HepG2 (cell line): ENCODE results near the gene IGFALS. TPM values are rescaled to one million over a fixed set of nuclear protein-coding genes. Genes with fewer than 3 reads are reported as not detected.

Experiments
- ATAC-seq: fragments of 200-7000 bp; cut with Tn5 transposase; 3 replicates; pipeline ENCODE4 v1.9.1; 2020; ENCODE audit warnings: mild to moderate bottlenecking, moderate library complexity
- BruUV-seq: library from RNA; stranded (reverse); fragments of 400-500 nt; replicated peaks from 2 replicates; lab custom pipeline; 2021; lab: Mats Ljungman, UMichigan
- CTCF ChIA-PET: fragments of 300-600 bp; formaldehyde crosslinking; extraction: SDS; loops from one replicate; lab custom pipeline; 2021; ENCODE audit warnings: low total read pairs, inconsistent platforms, low intra/inter-chr PET ratio; lab: Yijun Ruan, JAX
- POLR2A ChIA-PET: fragments of 350-600 bp; sonication (Branson Sonifier 250); formaldehyde crosslinking; loops from one replicate; lab custom pipeline; 2020; ENCODE audit warnings: antibody characterized with exemption, inconsistent platforms; lab: Yijun Ruan, JAX
- DNase-seq: peaks from one replicate; pipeline ENCODE4 v3.0.0-alpha.2; 2015; ENCODE audit warnings: low spot score
- FAIRE-seq: peaks from 3 replicates; lab custom pipeline; 2011; peaks lifted over from hg19 to GRCh38; lab: Jason Lieb, UNC
- H2AFZ ChIP-seq: one replicate; pipeline ENCODE4 v1.6.1; 2011; ENCODE audit warnings: low read length, inconsistent platforms
- H3K27ac ChIP-seq: fragments of 300-600 bp; 3 replicates; pipeline ENCODE4 v1.8.0; 2011; ENCODE audit warnings: mixed run types, mild to moderate bottlenecking, mixed read lengths, low read length, inconsistent platforms; ENCODE audit not compliant: insufficient read depth; ENCODE audit errors: extremely low read length
- H3K27me3 ChIP-seq, 2 experiments: fragments of 200-600 bp in 1 of 2; 2 replicates in 1 of 2; 3 replicates in 1 of 2; pipeline versions ENCODE4 v1.6.0 to v1.8.0; 2011; ENCODE audit warnings: low read length in 2 of 2, mild to moderate bottlenecking in 2 of 2, moderate library complexity in 2 of 2, inconsistent platforms in 1 of 2; ENCODE audit not compliant: insufficient read depth in 2 of 2, control insufficient read depth in 1 of 2
- H3K36me3 ChIP-seq, 2 experiments: fragments of 200-600 bp in 1 of 2; replicated peaks in 1 of 2; 2 replicates in 1 of 2; 3 replicates in 1 of 2; pipeline versions ENCODE4 v1.5.1 to v1.8.0; 2011; ENCODE audit warnings: low read length in 2 of 2, inconsistent platforms in 1 of 2; ENCODE audit not compliant: insufficient read depth in 2 of 2, control insufficient read depth in 1 of 2
- H3K4me1 ChIP-seq: 2 replicates; pipeline ENCODE4 v1.5.1; 2012; ENCODE audit warnings: low read length, inconsistent platforms; ENCODE audit not compliant: insufficient read depth
- H3K4me2 ChIP-seq: 2 replicates; pipeline ENCODE4 v1.6.0; 2011; ENCODE audit warnings: low read depth, low read length, inconsistent platforms
- H3K4me3 ChIP-seq, 3 experiments: fragments of 200-600 bp in 1 of 3; sonication (generic), shearing (Covaris generic) in 1 of 3; replicated peaks in 1 of 3; 2 replicates each; pipeline ENCODE4 v1.5.1; 2011 to 2016; ENCODE audit warnings: low read length in 3 of 3, inconsistent platforms in 2 of 3, low read depth in 2 of 3, mild to moderate bottlenecking in 2 of 3, control low read depth in 1 of 3, mixed read lengths in 1 of 3; ENCODE audit not compliant: insufficient read depth in 1 of 3
- H3K79me2 ChIP-seq: one replicate; pipeline ENCODE4 v1.6.1; 2011; ENCODE audit warnings: low read length, inconsistent platforms; ENCODE audit not compliant: insufficient read depth
- H3K9ac ChIP-seq: 2 replicates; pipeline ENCODE4 v1.6.0; 2011; ENCODE audit warnings: mild to moderate bottlenecking, low read depth, low read length, inconsistent platforms; ENCODE audit not compliant: insufficient read depth
- H3K9me3 ChIP-seq: 2 replicates; pipeline ENCODE4 v1.5.1; 2012; ENCODE audit warnings: mild to moderate bottlenecking, low read length
- H4K20me1 ChIP-seq: 2 replicates; pipeline ENCODE4 v1.6.0; 2011; ENCODE audit warnings: inconsistent platforms, mild to moderate bottlenecking, low read length, moderate library complexity; ENCODE audit not compliant: insufficient read depth
- CEBPB ChIP-seq: IDR thresholded peaks from 2 replicates; pipeline ENCODE4 v1.6.1; 2011; ENCODE audit warnings: low read depth, low read length, improper control_type of control experiment, borderline replicate concordance
- GABPA ChIP-seq, 2 experiments: IDR thresholded peaks; 2 replicates each; pipeline ENCODE4 v1.6.1; 2011 to 2016; ENCODE audit warnings: low read depth in 2 of 2, low read length in 1 of 2, missing biosample characterization in 1 of 2, missing genetic modification characterization in 1 of 2
- HIVEP1 ChIP-seq: sonication (generic); formaldehyde crosslinking; IDR thresholded peaks from 2 replicates; pipeline ENCODE4 v1.4.0; 2020; ENCODE audit warnings: mild to moderate bottlenecking, missing genetic modification reagents
- KDM4B ChIP-seq: sonication (generic); formaldehyde crosslinking; IDR thresholded peaks from 2 replicates; pipeline ENCODE4 v1.4.0; 2020; ENCODE audit warnings: missing genetic modification reagents
- MTF1 ChIP-seq: sonication (generic); formaldehyde crosslinking; IDR thresholded peaks from 2 replicates; pipeline ENCODE4 v1.5.0; 2020; ENCODE audit warnings: missing genetic modification reagents
- NFE2L1 ChIP-seq: sonication (generic); formaldehyde crosslinking; IDR thresholded peaks from 2 replicates; pipeline ENCODE4 v1.4.0; 2020; ENCODE audit warnings: missing genetic modification reagents, mild to moderate bottlenecking, borderline replicate concordance
- SP4 ChIP-seq: sonication (generic); formaldehyde crosslinking; IDR thresholded peaks from 2 replicates; pipeline ENCODE4 v1.8.1; 2023; ENCODE audit warnings: mild to moderate bottlenecking, missing genetic modification reagents
- XRCC5 ChIP-seq: fragments of 200-400 bp; formaldehyde crosslinking; optimal IDR thresholded peaks from 2 replicates; pipeline ENCODE3; 2017; ENCODE audit warnings: mild to moderate bottlenecking, low read length
- ZNF17 ChIP-seq: sonication (generic); formaldehyde crosslinking; IDR thresholded peaks from 2 replicates; pipeline ENCODE4 v1.5.0; 2020; ENCODE audit warnings: mild to moderate bottlenecking, missing genetic modification reagents
- ZNF468 ChIP-seq: sonication (generic); formaldehyde crosslinking; IDR thresholded peaks from 2 replicates; pipeline ENCODE4 v1.8.0; 2022; ENCODE audit warnings: mild to moderate bottlenecking, moderate library complexity, missing genetic modification reagents
- ZNF558 ChIP-seq: sonication (generic); formaldehyde crosslinking; IDR thresholded peaks from 2 replicates; pipeline ENCODE4 v1.9.0; 2022; ENCODE audit warnings: mild to moderate bottlenecking, missing genetic modification reagents, borderline replicate concordance
- ZNF574 ChIP-seq: sonication (generic); formaldehyde crosslinking; IDR thresholded peaks from 2 replicates; pipeline ENCODE4 v1.4.0; 2020; ENCODE audit warnings: missing genetic modification reagents
- WGBS: methylation state at CpG from one replicate; pipeline ENCODE4 v1.1.6; 2017; ENCODE audit warnings: low lambda C conversion rate; 5-methylcytosine and 5-hydroxymethylcytosine counted together
- in situ Hi-C: cut with HindIII; loops from 2 replicates; pipeline ENCODE4 v1.10.0; 2017; ENCODE audit warnings: low pct_unique_long_range_greater_than_20kb; ENCODE audit not compliant: extremely low pct_ligation_motif_present
- intact Hi-C: fragments of 100-400 bp; cut with micrococcal nuclease; formaldehyde crosslinking; loops from one replicate; pipeline ENCODE4 v1.10.0; 2022; ENCODE audit not compliant: unreplicated experiment
- polyA plus RNA-seq, 8 experiments: library from polyadenylated mRNA; depleted of rRNA in 3 of 8; stranded (reverse) in 7 of 8; unstranded in 1 of 8; fragments of >200 nt; fragmentation: Illumina TruSeq in 4 of 8; extraction: Trizol in 4 of 8; gene quantifications; 2 replicates each; pipeline versions ENCODE4 v1.2.1 to v1.2.3, GENCODE V29; 2011 to 2016; ENCODE audit warnings: low read depth in 4 of 8, missing spikeins in 1 of 8, mixed read lengths in 1 of 8; ENCODE audit not compliant: insufficient read depth in 1 of 8
- total RNA-seq, 5 experiments: library from RNA; depleted of rRNA; stranded (reverse); fragments of >200 nt; fragmentation: Illumina TruSeq; extraction: Trizol; gene quantifications; 2 replicates each; pipeline ENCODE4 v1.2.3, GENCODE V29; 2016; ENCODE audit warnings: low read depth in 1 of 5
- TF ChIP-seq, protein P1 (sequence below): sonication (generic); formaldehyde crosslinking; IDR thresholded peaks from 2 replicates; pipeline ENCODE4 v1.5.0; 2020; ENCODE audit warnings: missing genetic modification reagents, mild to moderate bottlenecking, borderline replicate concordance
- TF ChIP-seq, protein P2 (sequence below): sonication (generic); formaldehyde crosslinking; IDR thresholded peaks from 2 replicates; pipeline ENCODE4 v1.5.1; 2020; ENCODE audit warnings: missing genetic modification reagents, mild to moderate bottlenecking, borderline replicate concordance

Gene IGFALS
- total and polyA plus RNA-seq, 2 of the 13 experiments (the other 11 are each of a cell fraction or from before 2014, with no cell fraction given), result 0.34 to 2.4 TPM

DNA sequence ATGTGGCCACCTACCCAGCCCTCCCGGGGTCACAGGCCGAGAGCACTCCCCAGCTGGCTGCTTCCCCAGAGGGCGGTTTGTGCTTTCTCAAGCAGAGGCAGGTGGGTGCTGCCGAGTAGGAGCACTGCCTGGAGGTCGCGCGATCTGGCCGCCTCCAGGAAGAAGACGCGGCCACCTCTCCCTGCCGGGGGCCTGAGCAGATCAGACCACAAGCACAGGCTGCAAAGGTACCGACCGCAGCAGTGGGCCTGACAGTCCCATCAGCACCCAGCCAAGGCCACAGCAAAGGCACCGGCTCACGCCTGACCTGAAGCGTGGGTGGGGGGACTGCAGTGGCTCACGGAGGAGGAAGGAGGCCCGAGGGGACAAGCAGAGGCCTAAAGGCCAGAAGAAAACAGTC, 15.2 kb upstream of the IGFALS start:
- DNase-seq, result no peak
- in situ Hi-C loops, result no loop called here
- Histone ChIP-seq H3K4me3 (no peak overlapping the region), H3K4me2 (no peak overlapping the region), H2AFZ (no peak overlapping the region), H3K36me3 (peaks cover 11 to 26% of the 10 kb centered on the region in 2 experiments; a peak in 4 of 5 replicates), H3K79me2 (no peaks in the 10 kb centered on the region)
- POLR2A ChIA-PET, result no interaction called here
- CTCF ChIA-PET, result no interaction called here
- TF ChIP-seq MTF1 (CRISPR knock-in tag) (no peak), NFE2L1 (CRISPR knock-in tag) (no peak)
- TF ChIP-seq, all 625 proteins: peak for 0
- Histone ChIP-seq H4K20me1 (peaks cover 5% of the 10 kb centered on the region; the same call in 1 of the 2 replicates), H3K9me3 (no peaks in the 10 kb centered on the region), H3K9ac (no peak overlapping the region), H3K4me1 (peaks cover 10% of the 10 kb centered on the region), H3K27ac (no peak overlapping the region), H3K27me3 (no peaks in the 10 kb centered on the region)
- FAIRE-seq, result no peak
- intact Hi-C loops, result no loop called here
- no peak for ATAC-seq
- WGBS, result 75% methylated on average over 9 of the region's 18 CpGs
- no TSS peak for BruUV-seq

DNA sequence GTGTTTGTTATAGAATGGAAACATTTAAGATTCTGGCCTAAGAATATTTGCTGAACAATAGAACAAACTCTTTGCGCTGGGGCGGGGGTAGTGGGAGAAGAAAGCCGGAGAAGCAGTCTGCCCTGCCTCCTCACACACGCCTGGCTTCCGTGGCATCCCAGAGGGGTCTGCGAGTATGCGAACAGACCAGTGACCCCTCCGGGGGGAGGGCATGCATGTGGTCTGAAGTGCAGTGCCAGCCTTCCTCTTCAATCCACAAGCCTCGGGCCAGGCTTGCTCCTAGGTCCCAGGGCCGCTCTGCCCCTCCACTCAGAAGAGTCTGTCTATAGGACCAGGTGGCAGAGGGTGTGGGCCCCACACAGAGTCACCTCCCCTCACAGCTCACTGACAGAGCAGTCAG, 14.1 kb upstream of the IGFALS start:
- no peak for FAIRE-seq
- H3K4me1 ChIP-seq, result peaks cover 4% of the 10 kb centered on the region
- peaks cover 11 to 26% of the 10 kb centered on the region in 2 experiments; a peak in 4 of 5 replicates for H3K36me3 ChIP-seq
- CTCF ChIA-PET, result no interaction called here
- in situ Hi-C loops (no loop called here), intact Hi-C loops (no loop called here)
- no peaks in the 10 kb centered on the region for H3K9me3 ChIP-seq
- H3K27ac ChIP-seq, result no peak overlapping the region
- no TSS peak for BruUV-seq
- WGBS, result 88% methylated on average over 10 of the region's 10 CpGs
- no peak overlapping the region for H3K4me3 ChIP-seq
- H4K20me1 ChIP-seq, result no peaks in the 10 kb centered on the region
- no peak overlapping the region for H2AFZ ChIP-seq
- H3K27me3 ChIP-seq, result no peaks in the 10 kb centered on the region
- H3K4me2 ChIP-seq, result no peak overlapping the region
- H3K9ac ChIP-seq, result no peak overlapping the region
- DNase-seq, result no peak
- no peak for ATAC-seq
- POLR2A ChIA-PET, result interaction anchor here (0.9 kb wide), 1 partner anchor 15 kb away, joined by 3 read pairs; no protein-coding TSS in a partner anchor
- no peaks in the 10 kb centered on the region for H3K79me2 ChIP-seq
- TF ChIP-seq, protein P1, sequence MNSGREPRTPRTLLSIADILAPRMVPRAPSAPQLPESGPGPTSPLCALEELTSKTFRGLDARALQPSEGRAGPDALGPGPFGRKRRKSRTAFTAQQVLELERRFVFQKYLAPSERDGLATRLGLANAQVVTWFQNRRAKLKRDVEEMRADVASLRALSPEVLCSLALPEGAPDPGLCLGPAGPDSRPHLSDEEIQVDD (CRISPR knock-in tag), result no peak
- no peak for TF ChIP-seq SP4
- TF ChIP-seq, protein P2, sequence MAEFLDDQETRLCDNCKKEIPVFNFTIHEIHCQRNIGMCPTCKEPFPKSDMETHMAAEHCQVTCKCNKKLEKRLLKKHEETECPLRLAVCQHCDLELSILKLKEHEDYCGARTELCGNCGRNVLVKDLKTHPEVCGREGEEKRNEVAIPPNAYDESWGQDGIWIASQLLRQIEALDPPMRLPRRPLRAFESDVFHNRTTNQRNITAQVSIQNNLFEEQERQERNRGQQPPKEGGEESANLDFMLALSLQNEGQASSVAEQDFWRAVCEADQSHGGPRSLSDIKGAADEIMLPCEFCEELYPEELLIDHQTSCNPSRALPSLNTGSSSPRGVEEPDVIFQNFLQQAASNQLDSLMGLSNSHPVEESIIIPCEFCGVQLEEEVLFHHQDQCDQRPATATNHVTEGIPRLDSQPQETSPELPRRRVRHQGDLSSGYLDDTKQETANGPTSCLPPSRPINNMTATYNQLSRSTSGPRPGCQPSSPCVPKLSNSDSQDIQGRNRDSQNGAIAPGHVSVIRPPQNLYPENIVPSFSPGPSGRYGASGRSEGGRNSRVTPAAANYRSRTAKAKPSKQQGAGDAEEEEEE, result no peak
- no peak for TF ChIP-seq XRCC5
- no peak for TF ChIP-seq GABPA (IDR thresholded peaks at IDR 0.05; ENCODE audit: low read depth, low read length)
- no peak for TF ChIP-seq GABPA (CRISPR knock-in tag; IDR thresholded peaks at IDR 0.05; ENCODE audit: low read depth)
- no peak for TF ChIP-seq ZNF558 (CRISPR knock-in tag)
- no peak for TF ChIP-seq ZNF468 (CRISPR knock-in tag)
- TF ChIP-seq HIVEP1 (CRISPR knock-in tag), result no peak
- no peak for TF ChIP-seq ZNF17 (CRISPR knock-in tag)
- TF ChIP-seq KDM4B (CRISPR knock-in tag), result no peak
- no peak for TF ChIP-seq ZNF574
- TF ChIP-seq CEBPB, result no peak
